ENCODE data around the gene MET. TPM values are rescaled to one million over a fixed set of nuclear protein-coding genes. Genes with fewer than 3 reads are reported as not detected.

The MET gene
- total RNA-seq, 1 donor from 2014 or later, result 23.6 TPM

DNA sequence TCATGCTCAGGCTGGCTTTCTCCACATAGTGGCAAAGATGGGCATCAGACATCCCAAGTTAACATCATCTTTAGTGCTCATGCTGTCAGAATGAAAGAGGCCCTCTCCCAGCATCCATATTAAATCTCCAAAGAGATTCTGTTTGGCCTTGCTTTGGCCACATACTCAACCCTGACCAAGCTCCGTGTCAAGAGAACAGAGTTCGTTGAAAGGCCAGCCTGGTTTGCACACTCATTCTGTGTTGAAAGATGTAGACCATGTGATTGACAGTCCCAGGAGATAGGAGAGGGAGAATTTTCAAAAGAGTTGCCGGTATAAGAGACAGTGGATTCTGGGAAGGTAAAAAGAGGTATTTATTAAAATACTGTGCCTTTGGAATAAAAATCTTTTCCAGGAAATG lies 19.7 kb downstream of the MET start:
- H3K4me3 Mint-ChIP-seq (ENCODE audit: unreplicated experiment), result no peak overlapping the region
- H3K27me3 Mint-ChIP-seq (ENCODE audit: low read depth), result no peaks in the 10 kb centered on the region
- peak overlapping the region; percentile 49 for H3K27ac Mint-ChIP-seq (ENCODE audit: unreplicated experiment)
- TF ChIP-seq, protein P1, sequence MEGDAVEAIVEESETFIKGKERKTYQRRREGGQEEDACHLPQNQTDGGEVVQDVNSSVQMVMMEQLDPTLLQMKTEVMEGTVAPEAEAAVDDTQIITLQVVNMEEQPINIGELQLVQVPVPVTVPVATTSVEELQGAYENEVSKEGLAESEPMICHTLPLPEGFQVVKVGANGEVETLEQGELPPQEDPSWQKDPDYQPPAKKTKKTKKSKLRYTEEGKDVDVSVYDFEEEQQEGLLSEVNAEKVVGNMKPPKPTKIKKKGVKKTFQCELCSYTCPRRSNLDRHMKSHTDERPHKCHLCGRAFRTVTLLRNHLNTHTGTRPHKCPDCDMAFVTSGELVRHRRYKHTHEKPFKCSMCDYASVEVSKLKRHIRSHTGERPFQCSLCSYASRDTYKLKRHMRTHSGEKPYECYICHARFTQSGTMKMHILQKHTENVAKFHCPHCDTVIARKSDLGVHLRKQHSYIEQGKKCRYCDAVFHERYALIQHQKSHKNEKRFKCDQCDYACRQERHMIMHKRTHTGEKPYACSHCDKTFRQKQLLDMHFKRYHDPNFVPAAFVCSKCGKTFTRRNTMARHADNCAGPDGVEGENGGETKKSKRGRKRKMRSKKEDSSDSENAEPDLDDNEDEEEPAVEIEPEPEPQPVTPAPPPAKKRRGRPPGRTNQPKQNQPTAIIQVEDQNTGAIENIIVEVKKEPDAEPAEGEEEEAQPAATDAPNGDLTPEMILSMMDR (IDR thresholded peaks at IDR 0.05), result no peak
- H3K4me1 Mint-ChIP-seq (ENCODE audit: low read depth), result peaks cover 60% of the 10 kb centered on the region
- DNase-seq (ENCODE audit: low spot score), result no peak
- peaks cover 5% of the 10 kb centered on the region for H3K36me3 Mint-ChIP-seq (ENCODE audit: low read depth)
- H3K9me3 Mint-ChIP-seq (ENCODE audit: low read depth), result no peaks in the 10 kb centered on the region

DNA sequence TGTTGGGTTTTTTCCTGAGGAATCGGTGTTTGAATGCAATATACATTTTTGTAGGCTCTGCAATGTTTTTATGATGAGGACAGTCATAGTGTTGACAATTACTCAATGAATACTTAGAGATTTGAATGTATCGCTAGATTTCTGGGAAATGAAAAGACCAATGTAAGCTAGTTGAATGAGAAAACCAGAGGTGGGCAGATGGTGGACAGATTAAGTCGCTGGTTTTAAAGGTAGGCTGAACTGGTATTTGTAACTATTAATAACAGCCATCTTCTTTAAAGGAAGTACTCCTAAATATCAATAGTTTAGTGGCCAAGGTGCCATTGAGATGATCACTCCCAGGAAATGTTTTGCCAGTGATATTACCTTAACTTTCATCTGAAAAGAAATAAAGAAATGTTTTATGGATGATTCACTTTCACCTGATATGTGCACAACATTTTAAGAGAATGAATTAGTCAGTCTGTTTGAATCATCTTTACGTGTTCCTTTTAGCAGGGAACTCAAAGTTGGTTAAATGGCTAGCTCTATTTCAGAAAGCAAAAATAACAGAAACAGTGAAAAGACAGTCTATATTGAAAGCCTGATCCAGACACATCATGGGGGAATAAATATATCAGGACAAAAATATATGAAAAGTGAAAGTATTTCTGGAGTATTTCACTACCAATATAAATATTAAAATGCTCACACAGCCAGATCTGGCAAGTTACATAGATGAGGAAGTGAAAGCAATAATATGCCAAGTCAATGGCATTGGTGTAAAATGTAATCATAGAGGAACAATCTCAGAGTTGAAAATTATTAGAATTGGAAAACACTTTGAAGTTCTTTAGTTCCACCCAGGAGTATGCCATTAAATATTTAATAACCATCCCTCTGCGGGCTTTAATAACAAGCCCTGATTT lies 20.7 kb downstream of the MET start:
- DNase-seq (ENCODE audit: low spot score), result no peak
- TF ChIP-seq, protein P1 (IDR thresholded peaks at IDR 0.05), result no peak
- Mint-ChIP-seq H3K9me3 (ENCODE audit: low read depth) (no peaks in the 10 kb centered on the region), H3K4me3 (ENCODE audit: unreplicated experiment) (peak overlapping the region; percentile 26), H3K27me3 (ENCODE audit: low read depth) (no peaks in the 10 kb centered on the region), H3K27ac (ENCODE audit: unreplicated experiment) (peak overlapping the region; percentile 92), H3K36me3 (ENCODE audit: low read depth) (peaks cover 5% of the 10 kb centered on the region), H3K4me1 (ENCODE audit: low read depth) (peaks cover 54% of the 10 kb centered on the region)

DNA sequence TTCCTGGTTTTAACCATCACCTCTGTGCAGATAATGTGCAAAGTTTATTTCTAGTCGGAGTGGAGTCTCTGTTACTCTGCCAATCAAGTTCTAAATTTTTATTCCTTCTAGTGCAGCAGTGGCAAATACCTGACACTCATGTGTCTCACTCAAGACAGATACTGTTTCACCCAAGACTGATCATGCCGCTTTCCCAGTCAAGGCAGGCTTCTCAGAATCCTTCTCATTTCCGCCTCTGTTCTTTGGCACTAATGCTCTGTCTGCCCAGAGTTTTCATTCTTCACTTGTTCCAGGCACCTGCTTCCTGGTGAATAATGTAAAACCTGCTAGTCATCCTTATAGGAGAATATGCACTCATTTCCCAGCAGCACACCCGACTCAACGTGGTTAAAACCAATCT lies 24.7 kb downstream of the MET start:
- Mint-ChIP-seq H3K27me3 (ENCODE audit: low read depth) (no peaks in the 10 kb centered on the region), H3K4me1 (ENCODE audit: low read depth) (peaks cover 46% of the 10 kb centered on the region), H3K27ac (ENCODE audit: unreplicated experiment) (no peak overlapping the region), H3K9me3 (ENCODE audit: low read depth) (no peaks in the 10 kb centered on the region), H3K36me3 (ENCODE audit: low read depth) (peaks cover 10% of the 10 kb centered on the region), H3K4me3 (ENCODE audit: unreplicated experiment) (no peak overlapping the region)
- DNase-seq (ENCODE audit: low spot score), result no peak
- TF ChIP-seq, protein P1 (IDR thresholded peaks at IDR 0.05), result no peak

DNA sequence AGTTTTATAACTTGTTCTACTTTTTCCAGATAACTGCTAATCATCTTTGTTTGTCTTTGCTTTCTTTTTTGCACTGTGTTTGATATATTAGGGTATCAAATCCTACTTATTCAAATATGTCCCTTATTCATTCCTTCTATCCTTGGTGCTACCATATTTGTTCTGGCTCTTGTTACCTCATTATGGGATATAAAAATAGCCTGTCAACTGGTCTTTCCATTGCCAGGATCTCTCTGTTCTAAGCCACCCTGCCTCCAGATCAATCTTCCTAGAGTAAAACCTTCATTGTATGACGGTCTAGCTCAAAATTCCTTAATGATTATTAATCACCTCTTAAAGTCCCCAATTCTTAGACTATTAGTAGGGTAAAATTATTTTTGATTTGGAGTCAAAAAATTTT lies 25.2 kb downstream of the MET start:
- no peak for DNase-seq (ENCODE audit: low spot score)
- H3K27me3 Mint-ChIP-seq (ENCODE audit: low read depth), result no peaks in the 10 kb centered on the region
- H3K9me3 Mint-ChIP-seq (ENCODE audit: low read depth), result no peaks in the 10 kb centered on the region
- TF ChIP-seq, protein P1 (IDR thresholded peaks at IDR 0.05), result no peak
- H3K4me3 Mint-ChIP-seq (ENCODE audit: unreplicated experiment), result no peak overlapping the region
- peaks cover 10% of the 10 kb centered on the region for H3K36me3 Mint-ChIP-seq (ENCODE audit: low read depth)
- no peak overlapping the region for H3K27ac Mint-ChIP-seq (ENCODE audit: unreplicated experiment)
- H3K4me1 Mint-ChIP-seq (ENCODE audit: low read depth), result peaks cover 43% of the 10 kb centered on the region

DNA sequence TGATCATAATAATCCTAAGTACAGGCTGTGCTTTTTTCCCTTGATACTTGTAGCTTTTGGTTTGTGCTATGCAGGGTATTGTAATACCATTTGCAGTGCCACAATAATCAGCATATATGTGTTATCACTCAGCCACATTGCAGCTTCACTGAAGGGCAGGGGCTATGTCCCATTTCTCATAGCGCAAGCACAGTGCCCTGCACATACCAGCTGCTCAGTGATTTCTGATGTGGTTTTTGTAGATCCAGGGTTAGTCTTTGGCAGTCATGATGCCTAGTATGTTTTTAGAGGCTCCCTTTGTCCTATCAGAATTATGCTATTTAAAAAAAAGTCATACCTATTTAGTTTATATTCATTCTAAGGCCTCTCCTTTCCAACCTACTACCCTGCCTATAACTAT lies 25.8 kb downstream of the MET start:
- H3K36me3 Mint-ChIP-seq (ENCODE audit: low read depth), result peaks cover 10% of the 10 kb centered on the region
- TF ChIP-seq, protein P1 (IDR thresholded peaks at IDR 0.05), result no peak
- peaks cover 42% of the 10 kb centered on the region for H3K4me1 Mint-ChIP-seq (ENCODE audit: low read depth)
- H3K9me3 Mint-ChIP-seq (ENCODE audit: low read depth), result no peaks in the 10 kb centered on the region
- no peak for DNase-seq (ENCODE audit: low spot score)
- H3K4me3 Mint-ChIP-seq (ENCODE audit: unreplicated experiment), result no peak overlapping the region
- H3K27ac Mint-ChIP-seq (ENCODE audit: unreplicated experiment), result no peak overlapping the region
- no peaks in the 10 kb centered on the region for H3K27me3 Mint-ChIP-seq (ENCODE audit: low read depth)

Measured in chondrocyte (in vitro differentiated cells).